Heart left ventricle (tissue), 16 donors: ENCODE measurements around the gene EGFL6. TPM values are rescaled to one million over a fixed set of nuclear protein-coding genes. Genes with fewer than 3 reads are reported as not detected.

Source experiments
- ATAC-seq, 4 donors: fragments of 200-7000 bp; cut with Tn5 transposase; one replicate each; pipeline ENCODE4 v1.9.1; 2020 to 2022; ENCODE audit warnings: moderate library complexity in 4 of 4, mild to moderate bottlenecking in 3 of 4, moderate number of reproducible peaks in 1 of 4
- DNase-seq, 5 donors: peaks; one replicate each; pipeline ENCODE4 v3.0.0-alpha.2; 2020
- H3K27ac ChIP-seq, 12 donors: fragments of 200-600 bp; sonication (generic) in 4 of 12; one replicate each; pipeline versions ENCODE4 v1.5.0 to v1.8.0; 2016 to 2022; ENCODE audit warnings: mild to moderate bottlenecking in 2 of 12
- H3K27me3 ChIP-seq, 9 donors: fragments of 200-600 bp; sonication (generic) in 2 of 9; one replicate each; pipeline versions ENCODE4 v1.5.1 to v1.8.0; 2016 to 2022; ENCODE audit warnings: mild to moderate bottlenecking in 3 of 9
- H3K36me3 ChIP-seq, 9 donors: fragments of 200-600 bp; sonication (generic) in 2 of 9; one replicate each; pipeline versions ENCODE4 v1.5.0 to v1.8.0; 2018 to 2022; ENCODE audit warnings: mild to moderate bottlenecking in 2 of 9
- H3K4me1 ChIP-seq, 12 donors: fragments of 200-600 bp; sonication (generic) in 4 of 12; one replicate each; pipeline versions ENCODE4 v1.5.0 to v1.8.0; 2016 to 2022; ENCODE audit warnings: mild to moderate bottlenecking in 3 of 12
- H3K4me3 ChIP-seq, 12 donors: fragments of 200-600 bp; sonication (generic) in 4 of 12; one replicate each; pipeline versions ENCODE4 v1.5.0 to v1.8.0; 2017 to 2022; ENCODE audit warnings: mild to moderate bottlenecking in 9 of 12, moderate library complexity in 4 of 12
- H3K9me3 ChIP-seq, 12 donors: fragments of 200-600 bp; sonication (generic) in 4 of 12; one replicate each; pipeline versions ENCODE4 v1.5.0 to v1.8.0; 2016 to 2022; ENCODE audit warnings: mild to moderate bottlenecking in 1 of 12
- POLR2A ChIP-seq, 2 donors: fragments of 450-650 bp; IDR thresholded peaks; one replicate each; pipeline ENCODE4 v1.6.1; 2017; ENCODE audit warnings: antibody characterized with exemption in 2 of 2, mild to moderate bottlenecking in 2 of 2, moderate library complexity in 2 of 2
- WGBS, 4 donors: extraction: QIAGEN DNeasy Blood & Tissue Kit in 2 of 4; methylation state at CpG; one replicate each; pipeline versions ENCODE4 v1.1.5 to v1.1.7; 2013 to 2018; 5-methylcytosine and 5-hydroxymethylcytosine counted together
- intact Hi-C, 10 donors: fragments of 100-400 bp; cut with DNase I; formaldehyde crosslinking; loops; one replicate each; pipeline versions ENCODE4 v1.11.1 to v1.14.2; 2022
- polyA plus RNA-seq, 2 donors: library from polyadenylated mRNA; stranded (reverse); fragments of 200-250 nt; gene quantifications; one replicate each; pipeline ENCODE4 v1.2.3, GENCODE V29; 2013
- total RNA-seq, 9 donors: library from RNA; depleted of rRNA in 2 of 9; stranded (reverse); fragments of >200 nt in 2 of 9; fragmentation: NEBNext Ultra II Directional in 3 of 9; extraction: Animal tissue kit (Norgen Biotek cat#: 25700) in 3 of 9; gene quantifications; one replicate each; pipeline versions ENCODE4 v1.1.0 to v1.2.4, GENCODE V29; 2016 to 2023
- TF ChIP-seq, protein P1 (sequence below), 12 donors: fragments of 200-600 bp; sonication (generic) in 4 of 12; IDR thresholded peaks; one replicate each; pipeline versions ENCODE4 v1.5.0 to v1.8.0; 2018 to 2022; ENCODE audit warnings: antibody characterized with exemption in 12 of 12, mild to moderate bottlenecking in 5 of 12
- donor health status: ischemic (EF 13 %, LVEDD 7.1; RV severe dilation, severe dysfunction).
- donor health status: healthy with polysubstance abuse.
- donor health status: DM: no; HTN: yes; CAD: no.
- donor health status: DM: no; HTN: no; CAD: no.
- donor health status: ischemic (EF 25% LVEDD 6.9; RV normal size, moderate dysfunction).
- donor health status: ischemic (EF 25% LVEDD 5.7; RV mildly dilated, moderate dysfunction).
- donor health status: healthy.
- donor health status: DM: yes; HTN: yes; CAD: no.
- donor health status: ischemic (EF 35%, LVEDD 5.7; RV mildly dilated, moderate dysfunction).
- donor health status: nonischemic (EF 11% LVEDD 7.7; RV severe dilation, severe dysfunction).
- donor health status: DM: yes; HTN: yes; CAD: no.
- donor health status: PGD.
- donor health status: ischemic (EF 29% LVEDD 5.4; RV normal size, mild dysfunction).
- donor health status: nonischemic (EF 23%, LVEDD 6.1; RV moderate dilation, normal function).

The EGFL6 gene
- total and polyA plus RNA-seq, 11 donors: 2.4 TPM; not detected in 10

DNA sequence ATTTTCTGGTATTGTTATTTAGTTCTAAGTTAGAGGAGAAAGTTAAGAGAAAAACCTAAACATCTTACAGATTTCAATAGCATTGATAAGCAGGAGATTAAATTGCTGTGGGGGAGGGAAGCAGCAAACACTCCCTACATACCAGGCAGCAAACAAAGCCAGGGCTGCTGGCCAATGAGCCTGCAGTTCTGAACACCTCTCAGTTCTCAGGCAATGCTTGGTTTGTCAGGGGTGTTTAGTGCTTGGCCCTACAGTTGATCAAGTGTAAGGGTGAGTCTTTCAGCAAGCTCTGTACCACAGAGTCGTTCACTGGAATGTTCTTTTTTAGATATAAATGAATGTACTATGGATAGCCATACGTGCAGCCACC is 38.6 kb downstream of the EGFL6 start:
- Histone ChIP-seq H3K27ac (no peak overlapping the region), H3K36me3 (no peaks in the 10 kb centered on the region), H3K4me1 (no peaks in the 10 kb centered on the region), H3K27me3 (peaks cover 0 to 15% (median 0%) of the 10 kb centered on the region in 9 donors), H3K9me3 (no peaks in the 10 kb centered on the region), H3K4me3 (no peak overlapping the region)
- WGBS, 4 donors: 32 to 56% (median 42%) methylated on average over 2 of the region's 2 CpGs
- DNase-seq (no peak), ATAC-seq (no peak)
- TF ChIP-seq, protein P1, sequence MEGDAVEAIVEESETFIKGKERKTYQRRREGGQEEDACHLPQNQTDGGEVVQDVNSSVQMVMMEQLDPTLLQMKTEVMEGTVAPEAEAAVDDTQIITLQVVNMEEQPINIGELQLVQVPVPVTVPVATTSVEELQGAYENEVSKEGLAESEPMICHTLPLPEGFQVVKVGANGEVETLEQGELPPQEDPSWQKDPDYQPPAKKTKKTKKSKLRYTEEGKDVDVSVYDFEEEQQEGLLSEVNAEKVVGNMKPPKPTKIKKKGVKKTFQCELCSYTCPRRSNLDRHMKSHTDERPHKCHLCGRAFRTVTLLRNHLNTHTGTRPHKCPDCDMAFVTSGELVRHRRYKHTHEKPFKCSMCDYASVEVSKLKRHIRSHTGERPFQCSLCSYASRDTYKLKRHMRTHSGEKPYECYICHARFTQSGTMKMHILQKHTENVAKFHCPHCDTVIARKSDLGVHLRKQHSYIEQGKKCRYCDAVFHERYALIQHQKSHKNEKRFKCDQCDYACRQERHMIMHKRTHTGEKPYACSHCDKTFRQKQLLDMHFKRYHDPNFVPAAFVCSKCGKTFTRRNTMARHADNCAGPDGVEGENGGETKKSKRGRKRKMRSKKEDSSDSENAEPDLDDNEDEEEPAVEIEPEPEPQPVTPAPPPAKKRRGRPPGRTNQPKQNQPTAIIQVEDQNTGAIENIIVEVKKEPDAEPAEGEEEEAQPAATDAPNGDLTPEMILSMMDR (IDR thresholded peaks at IDR 0.05): no peak
- no peak for TF ChIP-seq POLR2A (IDR thresholded peaks at IDR 0.05)
- intact Hi-C loops: no loop called here

DNA sequence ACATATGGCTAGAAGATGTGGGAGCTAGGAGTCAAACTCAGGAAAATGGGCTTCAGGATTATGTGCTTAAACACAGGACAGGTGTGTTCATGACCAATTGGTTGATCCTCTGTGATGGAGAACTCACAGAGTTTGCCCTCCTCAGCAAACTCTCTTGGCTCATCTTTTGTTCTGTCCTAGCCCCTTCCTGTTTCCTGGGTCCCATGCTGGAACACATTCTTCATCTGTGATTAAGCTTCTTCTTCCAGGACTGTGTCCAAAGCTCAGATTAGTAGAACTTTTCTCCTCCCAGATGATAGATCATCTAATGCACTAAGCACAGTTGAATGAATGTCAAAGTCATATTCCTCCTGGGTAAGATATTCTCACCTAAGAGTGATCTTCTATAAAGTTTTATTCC is 44.8 kb downstream of the EGFL6 start:
- H3K4me3 ChIP-seq: no peak overlapping the region
- no peaks in the 10 kb centered on the region for H3K4me1 ChIP-seq
- intact Hi-C loops: no loop called here
- H3K36me3 ChIP-seq: no peaks in the 10 kb centered on the region
- DNase-seq (no peak), ATAC-seq (no peak)
- TF ChIP-seq, protein P1 (IDR thresholded peaks at IDR 0.05): no peak
- no peak for TF ChIP-seq POLR2A (IDR thresholded peaks at IDR 0.05)
- no peaks in the 10 kb centered on the region for H3K9me3 ChIP-seq
- peaks cover 0 to 16% (median 0%) of the 10 kb centered on the region in 9 donors for H3K27me3 ChIP-seq
- no peak overlapping the region for H3K27ac ChIP-seq

DNA sequence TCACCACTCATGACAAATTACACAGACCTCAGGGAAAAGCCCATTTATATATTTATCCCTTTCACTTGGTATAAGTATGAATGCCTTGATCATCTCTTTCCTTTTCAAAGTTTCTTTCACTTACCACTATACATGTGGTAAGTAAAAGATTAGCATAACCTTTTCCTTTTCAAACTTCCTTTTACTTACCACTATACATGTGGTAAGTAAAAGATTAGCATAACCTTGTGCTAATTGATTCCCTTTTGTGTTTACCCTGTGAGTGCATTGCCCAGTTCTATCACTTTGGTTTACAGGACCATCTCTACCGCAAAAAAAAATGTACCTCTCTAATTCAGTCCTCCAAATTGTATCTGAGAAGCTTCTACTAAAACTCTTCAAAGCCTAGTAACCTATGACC is 50.8 kb downstream of the EGFL6 start:
- 24 to 44% (median 33%) methylated on average over 1 of the region's 1 CpG for WGBS, 4 donors
- H3K27me3 ChIP-seq: peaks cover 0 to 13% (median 0%) of the 10 kb centered on the region in 9 donors
- no peak for ATAC-seq

DNA sequence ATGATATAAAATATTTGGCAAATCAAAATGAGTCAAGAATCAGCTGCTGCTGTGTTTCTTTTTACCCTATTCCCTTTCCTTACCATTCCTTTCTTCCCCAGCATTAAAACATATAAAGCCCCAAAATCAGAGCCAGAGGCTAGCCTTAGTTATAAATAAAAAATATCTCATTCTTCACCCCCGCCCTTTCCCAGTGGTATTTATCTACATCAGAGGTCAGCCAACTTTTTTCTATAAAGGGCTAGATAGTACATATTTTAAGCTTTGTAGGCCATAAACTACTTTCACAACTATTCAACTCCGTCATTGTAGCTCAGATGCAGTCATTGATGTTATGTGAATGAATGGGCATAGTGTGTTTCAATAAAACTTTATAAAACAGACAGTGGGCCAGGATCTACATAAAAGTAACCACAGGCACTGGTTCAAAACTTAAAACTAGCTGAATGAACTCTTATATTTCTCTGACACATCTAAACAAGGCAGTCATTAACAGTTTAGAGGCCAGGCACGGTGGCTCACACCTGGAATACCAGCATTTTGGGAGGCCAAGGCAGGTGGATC is 53.1 kb downstream of the EGFL6 start:
- Histone ChIP-seq H3K36me3 (no peaks in the 10 kb centered on the region), H3K9me3 (peaks cover 0 to 7% (median 0%) of the 10 kb centered on the region in 12 donors), H3K27ac (no peak overlapping the region), H3K4me3 (no peak overlapping the region), H3K27me3 (peaks cover 0 to 12% (median 0%) of the 10 kb centered on the region in 9 donors), H3K4me1 (no peaks in the 10 kb centered on the region)
- intact Hi-C loops: no loop called here
- WGBS, 4 donors: 51 to 62% (median 53%) methylated on average over 3 of the region's 3 CpGs
- no peak for DNase-seq
- TF ChIP-seq, protein P1 (IDR thresholded peaks at IDR 0.05): no peak
- TF ChIP-seq POLR2A (IDR thresholded peaks at IDR 0.05): no peak
- no peak for ATAC-seq

More for the DNA sequence above, 50.8 kb downstream of the EGFL6 start:
- no peak overlapping the region for H3K4me3 ChIP-seq
- no peaks in the 10 kb centered on the region for H3K4me1 ChIP-seq
- H3K36me3 ChIP-seq: no peaks in the 10 kb centered on the region
- TF ChIP-seq POLR2A (IDR thresholded peaks at IDR 0.05): no peak
- TF ChIP-seq, protein P1 (IDR thresholded peaks at IDR 0.05): no peak
- no peak overlapping the region for H3K27ac ChIP-seq
- H3K9me3 ChIP-seq: peaks cover 0 to 7% (median 0%) of the 10 kb centered on the region in 12 donors
- intact Hi-C loops: no loop called here
- DNase-seq: no peak
